Measurements from ENCODE around the gene FAM210A. TPM values are rescaled to one million over a fixed set of nuclear protein-coding genes. Genes with fewer than 3 reads are reported as not detected.

The FAM210A gene
- total and polyA plus RNA-seq, 9 of the 15 experiments (the other 6 are each of a cell fraction or from before 2014, with no cell fraction given), result 8.3 to 41.7 (median 19.1) TPM

- H3K4me3 ChIP-seq, result no peak overlapping the region
- intact Hi-C loops (cut with micrococcal nuclease) (no loop called here), in situ Hi-C loops (cut with MboI) (no loop called here)
- CTCF ChIA-PET (ENCODE audit: low intra/inter-chr PET ratio), result interaction anchor here (0.6 kb wide), 1 partner anchor 142 kb away, joined by 3 read pairs; no protein-coding TSS in a partner anchor
- H3K27ac ChIP-seq (ENCODE audit: extremely low read depth, low read depth, low read length), result no peak overlapping the region
- no peak overlapping the region for H2AFZ ChIP-seq (ENCODE audit: low read depth, low read length)
- no peak overlapping the region for H3K4me2 ChIP-seq (ENCODE audit: insufficient read depth, low read length)
- peaks cover 0 to 4% of the 10 kb centered on the region in 2 experiments; a peak in 1 of 5 replicates for H3K4me1 ChIP-seq (replicated peaks in 1 of 2; ENCODE audit: control insufficient read depth in 2 of 2, insufficient read depth in 2 of 2, low read length in 2 of 2)
- H3K36me3 ChIP-seq (ENCODE audit: control insufficient read depth, insufficient read depth, low read length), result peaks cover 13% of the 10 kb centered on the region; the same call in 2 of the 3 replicates
- DNase-seq (ENCODE audit: extremely low read depth in 1 of 4, low spot score in 3 of 4) (no peak), FAIRE-seq (no peak), ATAC-seq (peak; percentile 26)
- no peaks in the 10 kb centered on the region for H3K9me1 ChIP-seq (ENCODE audit: control insufficient read depth, insufficient read depth, low read length)
- H3K9ac ChIP-seq (ENCODE audit: insufficient read depth in 1 of 2, low read depth in 2 of 2, low read length in 2 of 2), result no peak overlapping the region; a peak in 1 of 4 replicates
- POLR2A ChIA-PET, result no interaction called here
- no TSS peak for BruUV-seq (replicated peaks)
- H3K9me3 ChIP-seq (replicated peaks; ENCODE audit: control insufficient read depth, insufficient read depth, low read depth, low read length), result no peaks in the 10 kb centered on the region
- H4K20me1 ChIP-seq (replicated peaks; ENCODE audit: control insufficient read depth, insufficient read depth, low read length), result no peaks in the 10 kb centered on the region
- peaks cover 3 to 9% of the 10 kb centered on the region in 2 experiments; a peak in 2 of 5 replicates for H3K27me3 ChIP-seq (ENCODE audit: control insufficient read depth in 2 of 2, insufficient read depth in 2 of 2, low read length in 2 of 2)
- no peak for TF ChIP-seq MBD1 (CRISPR knock-in tag; IDR thresholded peaks at IDR 0.05)
- no peak for TF ChIP-seq HLTF (IDR thresholded peaks at IDR 0.05)
- TF ChIP-seq ZNF707 (CRISPR knock-in tag; conservative IDR thresholded peaks at IDR 0.05), result no peak
- peak; percentile 53; the same call in 1 of the 2 replicates for TF ChIP-seq POLR2AphosphoS2 (IDR thresholded peaks at IDR 0.05; ENCODE audit: low read length)
- TF ChIP-seq GABPB1 (CRISPR knock-in tag; IDR thresholded peaks at IDR 0.05), result no peak
- no peak for TF ChIP-seq CBX2 (IDR thresholded peaks at IDR 0.05; ENCODE audit: insufficient read depth, low read length, poor library complexity, severe bottlenecking)
- TF ChIP-seq ZNF274 (IDR thresholded peaks at IDR 0.05; ENCODE audit: borderline replicate concordance, low read depth, low read length), result no peak
- no peak for TF ChIP-seq PCBP2 (IDR thresholded peaks at IDR 0.05; ENCODE audit: low read depth, low read length, poor library complexity, severe bottlenecking)
- H3K79me2 ChIP-seq (ENCODE audit: control insufficient read depth, insufficient read depth, low read length), result no peaks in the 10 kb centered on the region
- WGBS (ENCODE audit: insufficient coverage, low coverage, missing lambda C conversion rate), result 81% methylated on average over 8 of the region's 8 CpGs
Measured at GRCh38 chr18:13658436-13659204, 67.7 kb downstream of the FAM210A start.

Data from K562 (cell line).